DMS53 treated with DMSO at 0.1 percent for 48 hours (cell line): Measurements from ENCODE around the gene FUS.
"Not testable (repeated sequence)": the region's sequence is repeated elsewhere in the genome, so short reads cannot be mapped to it uniquely, and the experiment has no call there.

Experiments used
- DNase-seq: peaks from one replicate; lab custom pipeline; 2025; ENCODE audit not compliant: unreplicated experiment; lab: John Stamatoyannopoulos, UW

Gene FUS

GRCh38 chr16:31185339-31185738, 5.4 kb downstream of the FUS start:
- no peak for DNase-seq

- no peak for DNase-seq
Observed at GRCh38 chr16:31186176-31186575, 6.2 kb downstream of the FUS start.

- DNase-seq, result no peak
Observed at GRCh38 chr16:31186930-31187807, 7.2 kb downstream of the FUS start.

GRCh38 chr16:31187808-31188189, 7.9 kb downstream of the FUS start:
- DNase-seq, result no peak

GRCh38 chr16:31188450-31189411, 8.8 kb downstream of the FUS start:
- no peak for DNase-seq

- DNase-seq, result no peak
Observed at GRCh38 chr16:31189412-31189778, 9.5 kb downstream of the FUS start.

GRCh38 chr16:31190061-31190460, 10.1 kb downstream of the FUS start:
- DNase-seq, result no peak

GRCh38 chr16:31190818-31191444, 11.0 kb downstream of the FUS start:
- DNase-seq, result no peak

GRCh38 chr16:31191697-31192428, 11.9 kb downstream of the FUS start:
- DNase-seq, result no peak

- DNase-seq, result no peak
Observed at GRCh38 chr16:31192856-31193642, 13.1 kb downstream of the FUS start.

- no peak for DNase-seq
Observed at GRCh38 chr16:31193874-31194273, 13.9 kb downstream of the FUS start.

GRCh38 chr16:31194898-31195297, 15.0 kb downstream of the FUS start:
- no peak for DNase-seq

- DNase-seq, result not testable (repeated sequence)
Observed at GRCh38 chr16:31195861-31196260, 15.9 kb downstream of the FUS start.

- no peak for DNase-seq
Observed at GRCh38 chr16:31196324-31197088, 16.6 kb downstream of the FUS start.

GRCh38 chr16:31198207-31198882, 18.4 kb downstream of the FUS start:
- DNase-seq, result no peak

- DNase-seq, result no peak
Observed at GRCh38 chr16:31199430-31200041, 19.6 kb downstream of the FUS start.

GRCh38 chr16:31200111-31200510, 20.2 kb downstream of the FUS start:
- DNase-seq, result not testable (repeated sequence)
